ENCODE data around the gene AHCTF1. TPM values are rescaled to one million over a fixed set of nuclear protein-coding genes. Genes with fewer than 3 reads are reported as not detected.
A peak's percentile ranks its signal among the peaks of the same experiment; 100 is the strongest.

AHCTF1 gene
- total RNA-seq, 1 donor: 32.6 TPM

GRCh38 chr1:246795906-246796694, 135.6 kb downstream of the AHCTF1 start:
- no peaks in the 10 kb centered on the region for H3K4me1 ChIP-seq (ENCODE audit: insufficient read depth, low read length)
- H4K20me1 ChIP-seq (ENCODE audit: insufficient read depth, low read length): no peaks in the 10 kb centered on the region
- no peak overlapping the region for H3K4me3 ChIP-seq (ENCODE audit: insufficient read depth, low read length)
- no peak for DNase-seq (ENCODE audit: insufficient read length, low spot score, missing footprints)
- no peaks in the 10 kb centered on the region for H3K9me3 ChIP-seq (ENCODE audit: low read depth, low read length)
- H2AFZ ChIP-seq (ENCODE audit: low read length): no peak overlapping the region
- no peaks in the 10 kb centered on the region for H3K36me3 ChIP-seq (ENCODE audit: insufficient read depth, low read length)
- H3K27me3 ChIP-seq (ENCODE audit: insufficient read depth, low read length): no peaks in the 10 kb centered on the region
- H3K4me2 ChIP-seq (ENCODE audit: insufficient read depth, low read length): no peak overlapping the region
- H3K27ac ChIP-seq (ENCODE audit: low read depth, low read length): no peak overlapping the region
- H3K79me2 ChIP-seq (ENCODE audit: insufficient read depth, low read length): no peaks in the 10 kb centered on the region
- no peak for TF ChIP-seq CTCF (IDR thresholded peaks at IDR 0.05; ENCODE audit: extremely low read depth, low read depth, low read length)

- no peak for TF ChIP-seq CTCF (IDR thresholded peaks at IDR 0.05; ENCODE audit: extremely low read depth, low read depth, low read length)
- H3K27ac ChIP-seq (ENCODE audit: low read depth, low read length): no peak overlapping the region
- H4K20me1 ChIP-seq (ENCODE audit: insufficient read depth, low read length): no peaks in the 10 kb centered on the region
- H3K79me2 ChIP-seq (ENCODE audit: insufficient read depth, low read length): no peaks in the 10 kb centered on the region
- no peak overlapping the region for H2AFZ ChIP-seq (ENCODE audit: low read length)
- peak; percentile 95 for DNase-seq (ENCODE audit: insufficient read length, low spot score, missing footprints)
- H3K27me3 ChIP-seq (ENCODE audit: insufficient read depth, low read length): no peaks in the 10 kb centered on the region
- no peak overlapping the region for H3K4me3 ChIP-seq (ENCODE audit: insufficient read depth, low read length)
- H3K4me2 ChIP-seq (ENCODE audit: insufficient read depth, low read length): no peak overlapping the region
- no peaks in the 10 kb centered on the region for H3K9me3 ChIP-seq (ENCODE audit: low read depth, low read length)
- no peaks in the 10 kb centered on the region for H3K4me1 ChIP-seq (ENCODE audit: insufficient read depth, low read length)
- H3K36me3 ChIP-seq (ENCODE audit: insufficient read depth, low read length): no peaks in the 10 kb centered on the region
Observed at GRCh38 chr1:246794828-246795671, 136.7 kb downstream of the AHCTF1 start.

- no peak for TF ChIP-seq CTCF (IDR thresholded peaks at IDR 0.05; ENCODE audit: extremely low read depth, low read depth, low read length)
- H3K27me3 ChIP-seq (ENCODE audit: insufficient read depth, low read length): no peaks in the 10 kb centered on the region
- H3K36me3 ChIP-seq (ENCODE audit: insufficient read depth, low read length): no peaks in the 10 kb centered on the region
- no peaks in the 10 kb centered on the region for H4K20me1 ChIP-seq (ENCODE audit: insufficient read depth, low read length)
- DNase-seq (ENCODE audit: insufficient read length, low spot score, missing footprints): peak; percentile 87
- no peak overlapping the region for H3K4me3 ChIP-seq (ENCODE audit: insufficient read depth, low read length)
- no peak overlapping the region for H2AFZ ChIP-seq (ENCODE audit: low read length)
- no peak overlapping the region for H3K4me2 ChIP-seq (ENCODE audit: insufficient read depth, low read length)
- H3K4me1 ChIP-seq (ENCODE audit: insufficient read depth, low read length): no peaks in the 10 kb centered on the region
- no peaks in the 10 kb centered on the region for H3K79me2 ChIP-seq (ENCODE audit: insufficient read depth, low read length)
- H3K9me3 ChIP-seq (ENCODE audit: low read depth, low read length): no peaks in the 10 kb centered on the region
- H3K27ac ChIP-seq (ENCODE audit: low read depth, low read length): no peak overlapping the region
Observed at GRCh38 chr1:246794048-246794827, 137.5 kb downstream of the AHCTF1 start.

Measured in osteoblast (primary cell).